Smooth muscle cell (in vitro differentiated cells): ENCODE data around the gene C19orf81. TPM values are rescaled to one million over a fixed set of nuclear protein-coding genes. Genes with fewer than 3 reads are reported as not detected.

Source experiments
- DNase-seq: peaks from one replicate; lab custom pipeline; 2025; ENCODE audit not compliant: unreplicated experiment; lab: John Stamatoyannopoulos, UW
- H2AFZ ChIP-seq: fragments of 200-600 bp; sonication (generic); 2 replicates; pipeline ENCODE4 v1.6.0; 2016; ENCODE audit warnings: antibody characterized with exemption, low read depth, mild to moderate bottlenecking
- H3F3A ChIP-seq: fragments of 200-600 bp; sonication (generic); 2 replicates; pipeline ENCODE4 v1.6.0; 2017; ENCODE audit warnings: antibody characterized with exemption, low read depth
- H3K27ac ChIP-seq: fragments of 200-600 bp; sonication (generic); 2 replicates; pipeline ENCODE4 v1.5.1; 2016; ENCODE audit warnings: low read depth, mild to moderate bottlenecking
- H3K27me3 ChIP-seq: fragments of 200-600 bp; sonication (generic); 2 replicates; pipeline ENCODE4 v1.6.1; 2016; ENCODE audit warnings: low read depth, mild to moderate bottlenecking
- H3K36me3 ChIP-seq: fragments of 200-600 bp; sonication (generic); 2 replicates; pipeline ENCODE4 v1.5.1; 2016; ENCODE audit warnings: low read depth
- H3K4me1 ChIP-seq: fragments of 200-600 bp; sonication (generic); 2 replicates; pipeline ENCODE4 v1.5.1; 2016; ENCODE audit warnings: low read depth
- H3K4me2 ChIP-seq: fragments of 200-600 bp; sonication (generic); 2 replicates; pipeline ENCODE4 v1.6.0; 2016; ENCODE audit warnings: mild to moderate bottlenecking
- H3K4me3 ChIP-seq: fragments of 200-600 bp; sonication (generic); 2 replicates; pipeline ENCODE4 v1.5.1; 2016; ENCODE audit warnings: mild to moderate bottlenecking
- H3K79me2 ChIP-seq: fragments of 200-600 bp; sonication (generic); 2 replicates; pipeline ENCODE4 v1.6.0; 2016; ENCODE audit warnings: low read depth, mild to moderate bottlenecking
- H3K9ac ChIP-seq: fragments of 200-600 bp; sonication (generic); 2 replicates; pipeline ENCODE4 v1.6.0; 2016; ENCODE audit warnings: low read depth
- H3K9me3 ChIP-seq: fragments of 200-600 bp; sonication (generic); replicated peaks from 2 replicates; pipeline ENCODE4 v1.5.1; 2016; ENCODE audit warnings: low read depth
- H4K20me1 ChIP-seq: fragments of 200-600 bp; sonication (generic); 2 replicates; pipeline ENCODE4 v1.6.0; 2016; ENCODE audit warnings: low read depth
- CTCF ChIP-seq: fragments of 200-600 bp; sonication (generic); IDR thresholded peaks from 2 replicates; pipeline ENCODE4 v1.5.1; 2017; ENCODE audit warnings: borderline replicate concordance, mild to moderate bottlenecking, antibody characterized with exemption; ENCODE audit not compliant: insufficient read depth, poor library complexity, severe bottlenecking
- WGBS: methylation state at CpG from one replicate; pipeline ENCODE4 v1.1.7; 2016; ENCODE audit warnings: low lambda C conversion rate; 5-methylcytosine and 5-hydroxymethylcytosine counted together
- polyA plus RNA-seq: library from polyadenylated mRNA; unstranded; fragments of >200 nt; fragmentation: Nextera tagmentation; extraction: Ambion mirVana; gene quantifications from 2 replicates; pipeline ENCODE4 v1.2.1, GENCODE V29; 2016
- total RNA-seq: library from RNA; depleted of rRNA; stranded (reverse); fragments of >200 nt; gene quantifications from 2 replicates; pipeline ENCODE4 v1.2.3, GENCODE V29; 2014

The C19orf81 gene
- total and polyA plus RNA-seq, 2 experiments from 2014 or later, result 1.7 to 13.5 TPM

GRCh38 chr19:50664204-50664603 lies 15.0 kb downstream of the C19orf81 start:
- H4K20me1 ChIP-seq, result no peaks in the 10 kb centered on the region
- no peak overlapping the region for H2AFZ ChIP-seq
- WGBS, result 94% methylated on average over 6 of the region's 6 CpGs
- no peak overlapping the region for H3K9ac ChIP-seq
- H3K27me3 ChIP-seq, result peaks cover 33% of the 10 kb centered on the region
- H3K27ac ChIP-seq, result no peak overlapping the region
- H3K9me3 ChIP-seq, result no peaks in the 10 kb centered on the region
- no peak overlapping the region for H3K4me2 ChIP-seq
- H3F3A ChIP-seq, result no peaks in the 10 kb centered on the region
- no peaks in the 10 kb centered on the region for H3K36me3 ChIP-seq
- H3K4me1 ChIP-seq, result no peaks in the 10 kb centered on the region
- TF ChIP-seq CTCF, result no peak
- H3K79me2 ChIP-seq, result no peaks in the 10 kb centered on the region
- no peak for DNase-seq
- no peak overlapping the region for H3K4me3 ChIP-seq

- DNase-seq, result no peak
- no peak for TF ChIP-seq CTCF
- Histone ChIP-seq H3K9ac (no peak overlapping the region), H3F3A (no peaks in the 10 kb centered on the region), H3K4me1 (no peaks in the 10 kb centered on the region), H2AFZ (no peak overlapping the region), H3K79me2 (no peaks in the 10 kb centered on the region), H3K9me3 (no peaks in the 10 kb centered on the region), H3K36me3 (no peaks in the 10 kb centered on the region), H3K4me2 (no peak overlapping the region), H4K20me1 (no peaks in the 10 kb centered on the region), H3K27ac (no peak overlapping the region), H3K4me3 (no peak overlapping the region), H3K27me3 (peaks cover 53% of the 10 kb centered on the region)
- WGBS, result 91% methylated on average over 28 of the region's 47 CpGs
Observed at GRCh38 chr19:50666346-50667176, 17.3 kb downstream of the C19orf81 start.

- Histone ChIP-seq H3K27me3 (peaks cover 60% of the 10 kb centered on the region), H4K20me1 (no peaks in the 10 kb centered on the region), H3K27ac (no peak overlapping the region), H3K9ac (no peak overlapping the region), H3K9me3 (no peaks in the 10 kb centered on the region), H3K79me2 (no peaks in the 10 kb centered on the region), H3K4me3 (no peak overlapping the region), H3K36me3 (no peaks in the 10 kb centered on the region), H3F3A (no peaks in the 10 kb centered on the region), H3K4me2 (peak overlapping the region; percentile 51), H2AFZ (no peak overlapping the region), H3K4me1 (no peaks in the 10 kb centered on the region)
- no peak for TF ChIP-seq CTCF
- WGBS, result 34% methylated on average over 21 of the region's 56 CpGs
- no peak for DNase-seq
Observed at GRCh38 chr19:50667177-50667758, 18.0 kb downstream of the C19orf81 start.
